Renal pelvis (tissue), 4 donors: ENCODE results near the gene LRRFIP2. TPM values are rescaled to one million over a fixed set of nuclear protein-coding genes. Genes with fewer than 3 reads are reported as not detected.

Experiments
- DNase-seq: peaks from one replicate; pipeline ENCODE4 v3.0.0-alpha.2; 2013
- polyA plus RNA-seq, 3 donors: library from polyadenylated mRNA; unstranded; fragments of 120-200 nt; gene quantifications; one replicate each; pipeline ENCODE4 v1.2.1, GENCODE V29; 2013; ENCODE audit not compliant: insufficient read length in 3 of 3

The LRRFIP2 gene
- polyA plus RNA-seq, 3 donors = 38.1 to 40.5 (median 39.8) TPM

GRCh38 chr3:37198547-37198946, 24.2 kb upstream of the LRRFIP2 start:
- no peak for DNase-seq

- no peak for DNase-seq
Observed at GRCh38 chr3:37197810-37198371, 23.5 kb upstream of the LRRFIP2 start.

GRCh38 chr3:37194533-37194932, 20.2 kb upstream of the LRRFIP2 start:
- no peak for DNase-seq

- no peak for DNase-seq
Observed at GRCh38 chr3:37190667-37191066, 16.3 kb upstream of the LRRFIP2 start.

- no peak for DNase-seq
Observed at GRCh38 chr3:37189109-37189508, 14.7 kb upstream of the LRRFIP2 start.

- no peak for DNase-seq
Observed at GRCh38 chr3:37183976-37184375, 9.6 kb upstream of the LRRFIP2 start.

GRCh38 chr3:37183375-37183831, 9.0 kb upstream of the LRRFIP2 start:
- DNase-seq = no peak

- DNase-seq = no peak
Observed at GRCh38 chr3:37182816-37183215, 8.4 kb upstream of the LRRFIP2 start.

GRCh38 chr3:37181756-37182155, 7.4 kb upstream of the LRRFIP2 start:
- no peak for DNase-seq

- no peak for DNase-seq
Observed at GRCh38 chr3:37179144-37179967, 5.0 kb upstream of the LRRFIP2 start.

- DNase-seq = no peak
Observed at GRCh38 chr3:37173806-37174205, 576 bp downstream of the LRRFIP2 start.

- DNase-seq = no peak
Observed at GRCh38 chr3:37171144-37171543, 3.2 kb downstream of the LRRFIP2 start.

- DNase-seq = no peak
Observed at GRCh38 chr3:37170513-37170912, 3.9 kb downstream of the LRRFIP2 start.

GRCh38 chr3:37170060-37170459, 4.3 kb downstream of the LRRFIP2 start:
- DNase-seq = no peak

- DNase-seq = no peak
Observed at GRCh38 chr3:37168896-37169295, 5.5 kb downstream of the LRRFIP2 start.

GRCh38 chr3:37163262-37164015, 10.9 kb downstream of the LRRFIP2 start:
- DNase-seq = no peak

GRCh38 chr3:37162501-37163245, 11.7 kb downstream of the LRRFIP2 start:
- DNase-seq = no peak

GRCh38 chr3:37161351-37161750, 13.0 kb downstream of the LRRFIP2 start:
- no peak for DNase-seq

- DNase-seq = no peak
Observed at GRCh38 chr3:37155782-37156181, 18.6 kb downstream of the LRRFIP2 start.

- DNase-seq = no peak
Observed at GRCh38 chr3:37154668-37155314, 19.6 kb downstream of the LRRFIP2 start.

GRCh38 chr3:37150621-37151020, 23.8 kb downstream of the LRRFIP2 start:
- DNase-seq = no peak

GRCh38 chr3:37149257-37149656, 25.1 kb downstream of the LRRFIP2 start:
- no peak for DNase-seq
